Measurements from ENCODE around the gene OSGEP.
A peak's percentile ranks its signal among the peaks of the same experiment; 100 is the strongest.

OSGEP gene

DNA sequence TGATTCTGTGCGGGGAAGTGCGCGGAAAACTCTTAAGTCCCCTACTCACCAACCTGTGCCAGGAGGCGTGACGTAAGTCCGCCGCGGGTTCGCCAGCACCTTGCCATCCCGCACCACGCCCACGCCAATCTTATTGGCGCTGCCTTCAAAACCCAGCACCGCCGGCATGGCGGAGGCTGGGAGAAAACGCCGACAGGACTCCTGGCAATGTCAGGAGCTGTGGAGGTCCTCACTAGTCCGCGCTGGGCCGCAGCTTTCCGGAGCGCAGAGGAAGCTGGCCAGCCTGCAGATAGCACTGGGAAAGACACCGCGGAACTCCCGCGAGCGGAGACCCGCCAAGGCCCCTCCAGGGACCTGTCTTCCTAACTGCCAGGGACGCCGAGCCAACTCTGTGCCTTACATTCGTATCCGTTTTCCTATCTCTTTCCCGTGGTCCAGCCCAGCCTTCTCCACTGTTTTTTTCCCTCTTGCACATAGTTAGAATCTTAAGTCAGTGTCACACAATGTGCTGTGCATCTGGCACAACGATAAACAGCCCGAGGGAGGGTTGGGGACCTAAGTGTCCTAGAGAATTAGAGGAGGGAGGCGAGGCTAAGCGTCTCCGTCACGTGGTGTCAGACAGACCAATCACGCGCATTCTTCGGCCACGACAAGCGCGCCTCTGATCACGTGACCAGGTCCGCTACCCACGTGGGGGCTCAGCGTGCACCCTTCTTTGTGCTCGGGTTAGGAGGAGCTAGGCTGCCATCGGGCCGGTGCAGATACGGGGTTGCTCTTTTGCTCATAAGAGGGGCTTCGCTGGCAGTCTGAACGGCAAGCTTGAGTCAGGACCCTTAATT lies at the start of gene OSGEP, which contains the start of gene APEX1:
OSGEP (minus strand) TSS at position 297 of the 839 bp plus-strand sequence; CDS start at position 168, 129 bp downstream.
APEX1 (plus strand) TSS at position 711 of the 839 bp plus-strand sequence. CDS start 420 bp downstream, outside the sequence.
- peak; percentile 99 for DNase-seq

- no peak for DNase-seq
These were observed 49.3 kb upstream of the OSGEP start for GRCh38 chr14:20503898-20504297.

- peak; percentile 10 for DNase-seq
These were observed 46.7 kb upstream of the OSGEP start for GRCh38 chr14:20501346-20501745.

- no peak for DNase-seq
These were observed 45.3 kb upstream of the OSGEP start for GRCh38 chr14:20499881-20500280.

DNA sequence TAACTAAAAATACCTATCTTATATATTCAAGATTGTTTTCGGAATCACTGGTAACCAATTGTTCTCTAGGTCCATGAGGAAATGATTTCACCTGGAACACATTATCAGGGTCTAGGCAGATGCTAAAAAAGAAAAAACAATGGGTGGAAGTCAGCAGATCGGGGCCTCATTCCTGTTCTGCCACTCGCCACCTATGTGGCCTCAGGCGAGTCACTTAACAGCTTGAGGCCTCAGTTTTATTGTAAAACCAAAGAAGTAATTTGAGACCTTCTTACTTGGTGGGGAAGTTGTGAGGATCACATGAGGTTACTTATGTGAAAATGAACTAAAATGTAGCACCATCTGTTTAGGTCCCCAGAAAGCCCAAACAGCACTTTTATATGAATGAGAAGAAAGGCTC lies 44.5 kb upstream of the OSGEP start:
- DNase-seq = no peak

GRCh38 chr14:20498622-20499021 lies 44.0 kb upstream of the OSGEP start:
- no peak for DNase-seq

- no peak for DNase-seq
These were observed 40.5 kb upstream of the OSGEP start for GRCh38 chr14:20494935-20495766.

DNA sequence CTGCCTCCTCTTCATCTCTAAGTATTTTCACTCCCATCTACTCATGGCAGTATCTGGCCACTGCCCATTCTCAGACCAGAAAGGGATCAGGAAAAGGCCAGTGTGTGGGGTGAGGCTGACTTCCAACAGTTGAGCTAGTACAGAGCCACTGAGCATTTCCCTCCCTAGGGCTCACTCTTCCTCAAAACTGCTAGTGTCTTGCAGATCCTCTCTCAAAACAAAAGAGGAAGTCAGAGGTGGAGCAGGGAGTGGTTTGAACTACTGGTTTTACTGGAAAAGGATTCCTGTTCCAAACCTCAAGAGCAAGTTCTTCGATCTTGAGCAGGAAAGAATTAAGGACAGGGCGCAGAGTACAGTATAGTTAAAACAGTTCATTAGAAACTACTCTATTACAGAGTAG lies 39.0 kb upstream of the OSGEP start:
- DNase-seq = no peak

GRCh38 chr14:20492486-20492885 lies 37.9 kb upstream of the OSGEP start:
- DNase-seq = no peak

GRCh38 chr14:20490563-20490962 lies 36.0 kb upstream of the OSGEP start:
- DNase-seq = no peak

GRCh38 chr14:20489093-20489994 lies 34.7 kb upstream of the OSGEP start:
- DNase-seq = no peak

- no peak for DNase-seq
These were observed 32.7 kb upstream of the OSGEP start for GRCh38 chr14:20487396-20487725.

DNA sequence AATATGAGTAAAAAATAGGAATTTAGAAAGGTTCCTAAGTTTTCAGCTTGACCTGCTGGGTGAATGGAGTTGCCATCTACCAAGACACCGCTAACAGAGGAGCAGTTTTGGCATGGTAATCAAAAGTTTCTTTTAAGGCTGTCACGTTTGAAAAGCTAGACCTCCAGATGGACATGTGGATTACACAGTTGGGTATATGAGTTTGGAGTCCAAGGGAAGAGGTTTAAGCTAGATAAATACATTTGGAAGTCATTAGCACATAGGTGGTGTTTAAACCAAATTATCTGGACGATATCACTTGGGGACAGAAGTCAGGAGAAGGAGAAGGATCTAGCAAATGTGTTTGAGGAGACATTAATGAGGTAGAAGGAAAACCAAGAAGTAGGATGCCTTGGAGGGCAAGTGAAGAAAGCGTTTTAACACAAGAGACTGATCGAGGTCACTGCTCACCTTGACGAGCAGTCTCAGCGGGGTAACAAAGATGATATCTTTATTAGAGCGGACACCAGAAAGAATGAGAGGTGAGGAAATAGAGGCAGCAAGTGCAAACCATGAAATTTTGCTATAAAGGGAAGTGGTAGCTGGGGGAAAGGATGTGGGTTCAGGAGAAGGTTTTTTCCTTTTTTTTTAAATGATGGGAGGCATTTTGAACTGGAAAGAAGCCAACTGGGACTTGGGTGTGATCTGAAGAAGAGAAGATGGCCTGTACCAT lies 32.2 kb upstream of the OSGEP start:
- no peak for DNase-seq

DNA sequence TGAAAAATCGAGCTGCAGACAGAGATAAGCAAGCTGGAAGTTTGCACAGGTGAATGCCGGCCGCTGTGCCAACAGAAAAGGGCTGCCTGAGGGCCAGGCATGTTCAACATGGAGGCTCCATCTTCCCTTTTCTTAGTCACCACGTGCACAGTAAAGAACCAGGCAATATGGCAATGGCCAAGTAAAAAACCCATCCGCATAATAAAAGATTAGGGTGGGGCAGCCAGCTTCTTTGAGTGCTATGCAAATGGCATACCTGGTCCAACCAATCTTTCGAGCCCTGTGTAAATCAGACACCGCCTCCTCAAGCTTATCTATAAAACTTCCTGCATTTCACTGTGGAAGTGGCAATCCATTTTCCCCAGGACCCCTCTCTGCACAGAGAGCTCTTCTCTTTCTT lies 31.3 kb upstream of the OSGEP start:
- no peak for DNase-seq

- no peak for DNase-seq
These were observed 27.8 kb upstream of the OSGEP start for GRCh38 chr14:20482382-20482781.

DNA sequence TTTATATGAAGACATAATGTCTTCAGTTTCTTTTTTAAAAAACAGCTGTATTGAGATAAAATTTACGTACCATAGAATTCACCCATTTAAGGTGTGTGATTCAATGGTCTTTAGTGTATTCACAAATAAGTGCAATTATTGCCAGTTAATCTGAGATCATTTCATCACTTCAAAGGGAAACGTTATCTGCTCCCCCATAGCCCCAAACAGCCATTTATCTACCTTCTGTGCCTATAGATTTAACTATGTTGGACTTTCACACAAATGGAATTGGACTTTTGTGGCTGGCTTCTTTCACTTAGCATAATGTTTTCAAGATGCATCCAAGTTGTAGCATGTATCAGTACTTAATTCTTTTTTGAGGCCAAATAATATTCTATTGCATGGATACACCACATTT lies 24.3 kb upstream of the OSGEP start:
- DNase-seq = no peak

GRCh38 chr14:20477211-20477876 lies 22.7 kb upstream of the OSGEP start:
- no peak for DNase-seq

GRCh38 chr14:20476776-20477175 lies 22.2 kb upstream of the OSGEP start:
- DNase-seq = no peak

DNA sequence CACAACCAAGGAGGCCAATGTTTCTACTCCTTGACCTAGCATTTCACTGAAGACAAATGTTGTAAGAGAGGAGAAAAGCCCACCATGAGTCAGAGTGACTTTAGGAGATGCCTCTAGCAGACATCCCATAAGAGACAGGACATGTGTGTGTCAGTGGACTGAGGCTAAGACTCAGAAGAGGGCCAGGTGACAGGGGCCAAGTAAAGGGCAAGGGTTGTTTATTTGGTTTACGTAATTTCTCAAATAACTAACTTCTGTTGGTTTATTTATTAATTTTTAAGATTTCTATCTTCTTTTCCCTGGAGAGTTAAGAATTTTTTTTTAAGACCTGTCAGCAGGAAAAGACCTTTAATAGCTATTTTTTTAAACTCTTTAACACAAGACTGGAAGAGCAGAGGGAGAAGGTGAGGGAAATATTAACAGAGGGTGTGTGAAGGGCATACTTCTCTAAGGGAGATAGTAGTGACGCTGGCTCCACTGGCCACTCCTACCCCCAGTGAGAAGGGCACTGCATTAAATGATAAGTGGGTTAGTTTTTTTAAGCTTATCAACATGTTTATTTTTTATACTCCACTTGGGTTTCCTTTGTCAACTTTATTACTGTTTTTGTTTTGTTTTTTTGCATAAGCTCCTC lies 18.0 kb upstream of the OSGEP start:
- DNase-seq = no peak

DNA sequence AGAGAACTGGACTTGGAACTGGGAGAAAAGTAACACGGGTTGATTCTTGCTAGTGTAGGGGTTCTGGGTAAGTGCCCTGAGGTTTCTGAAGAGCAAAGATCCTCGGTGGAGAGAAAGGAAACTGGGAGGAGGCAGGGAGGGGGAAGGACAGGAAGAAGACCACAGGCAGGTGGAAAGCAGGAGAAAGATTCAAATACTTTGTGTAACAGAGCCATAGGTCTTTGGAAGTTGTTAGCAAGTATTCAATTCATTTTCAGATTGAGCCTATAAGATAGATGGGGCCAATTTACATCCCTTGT lies 15.9 kb upstream of the OSGEP start:
- DNase-seq = no peak

GRCh38 chr14:20469890-20470602 lies 15.4 kb upstream of the OSGEP start:
- peak; percentile 33 for DNase-seq
